Effector memory CD4-positive, alpha-beta T cell (primary cell): ENCODE results near the gene RANBP17.
"Not testable (repeated sequence)": the region's sequence is repeated elsewhere in the genome, so short reads cannot be mapped to it uniquely, and the experiment has no call there.

Source experiments
- DNase-seq, 3 donors: peaks; one replicate each; pipeline ENCODE4 v3.0.0-alpha.2; 2020
- H3K27ac ChIP-seq: 2 replicates; pipeline ENCODE4 v1.7.0; 2013; ENCODE audit warnings: mild to moderate bottlenecking, low read length, moderate library complexity; ENCODE audit not compliant: insufficient read depth, poor library complexity, severe bottlenecking
- H3K27me3 ChIP-seq: replicated peaks from 2 replicates; pipeline ENCODE4 v1.7.0; 2013; ENCODE audit warnings: mild to moderate bottlenecking, low read length; ENCODE audit not compliant: insufficient read depth, control insufficient read depth, poor library complexity, severe bottlenecking
- H3K36me3 ChIP-seq: 2 replicates; pipeline ENCODE4 v1.7.0; 2013; ENCODE audit warnings: mild to moderate bottlenecking, low read length, moderate library complexity; ENCODE audit not compliant: control insufficient read depth, insufficient read depth
- H3K4me1 ChIP-seq: 2 replicates; pipeline ENCODE4 v1.7.0; 2013; ENCODE audit warnings: low read length, mild to moderate bottlenecking; ENCODE audit not compliant: control insufficient read depth, insufficient read depth, poor library complexity, severe bottlenecking
- H3K4me3 ChIP-seq: 2 replicates; pipeline ENCODE4 v1.7.0; 2013; ENCODE audit warnings: low read length, low read depth, mild to moderate bottlenecking; ENCODE audit not compliant: insufficient read depth, poor library complexity, severe bottlenecking
- H3K9me3 ChIP-seq: 2 replicates; pipeline ENCODE4 v1.7.0; 2013; ENCODE audit warnings: mild to moderate bottlenecking, low read length, moderate library complexity; ENCODE audit not compliant: control insufficient read depth

RANBP17 gene

DNA sequence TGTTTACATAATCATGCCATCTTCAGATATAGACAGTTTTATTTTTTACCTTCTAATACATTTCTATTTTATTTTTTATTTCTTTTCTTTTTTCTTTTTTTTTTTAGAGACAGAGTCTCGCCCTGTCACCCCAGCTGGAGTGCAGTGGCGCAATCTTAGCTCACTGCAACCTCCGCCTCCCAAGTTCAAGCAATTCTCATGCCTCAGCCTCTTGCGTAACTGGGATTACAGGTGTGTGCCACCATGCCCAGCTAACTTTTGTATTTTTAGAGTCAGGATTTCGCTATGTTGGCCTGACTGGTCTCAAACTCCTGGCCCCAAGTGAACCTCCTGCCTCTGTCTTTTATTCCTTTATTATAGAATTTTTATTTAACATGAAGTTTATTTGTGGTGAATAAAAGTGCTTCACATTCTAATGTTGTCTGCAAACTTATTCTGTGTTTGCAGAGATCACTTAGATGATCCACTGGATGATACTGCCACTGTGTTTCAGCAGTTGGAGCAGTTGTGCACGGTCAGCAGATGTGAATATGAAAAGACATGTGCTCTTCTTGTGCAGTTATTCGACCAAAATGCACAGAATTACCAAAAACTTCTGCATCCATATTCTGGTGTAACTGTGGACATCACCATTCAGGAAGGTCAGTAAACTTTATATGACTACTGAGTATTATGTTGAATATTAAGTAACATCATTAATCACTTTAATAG is 62.2 kb downstream of the RANBP17 start:
- no peak for DNase-seq
- Histone ChIP-seq H3K4me1 (no peaks in the 10 kb centered on the region), H3K9me3 (no peaks in the 10 kb centered on the region), H3K36me3 (no peaks in the 10 kb centered on the region), H3K4me3 (no peak overlapping the region), H3K27ac (no peak overlapping the region), H3K27me3 (no peaks in the 10 kb centered on the region)

DNA sequence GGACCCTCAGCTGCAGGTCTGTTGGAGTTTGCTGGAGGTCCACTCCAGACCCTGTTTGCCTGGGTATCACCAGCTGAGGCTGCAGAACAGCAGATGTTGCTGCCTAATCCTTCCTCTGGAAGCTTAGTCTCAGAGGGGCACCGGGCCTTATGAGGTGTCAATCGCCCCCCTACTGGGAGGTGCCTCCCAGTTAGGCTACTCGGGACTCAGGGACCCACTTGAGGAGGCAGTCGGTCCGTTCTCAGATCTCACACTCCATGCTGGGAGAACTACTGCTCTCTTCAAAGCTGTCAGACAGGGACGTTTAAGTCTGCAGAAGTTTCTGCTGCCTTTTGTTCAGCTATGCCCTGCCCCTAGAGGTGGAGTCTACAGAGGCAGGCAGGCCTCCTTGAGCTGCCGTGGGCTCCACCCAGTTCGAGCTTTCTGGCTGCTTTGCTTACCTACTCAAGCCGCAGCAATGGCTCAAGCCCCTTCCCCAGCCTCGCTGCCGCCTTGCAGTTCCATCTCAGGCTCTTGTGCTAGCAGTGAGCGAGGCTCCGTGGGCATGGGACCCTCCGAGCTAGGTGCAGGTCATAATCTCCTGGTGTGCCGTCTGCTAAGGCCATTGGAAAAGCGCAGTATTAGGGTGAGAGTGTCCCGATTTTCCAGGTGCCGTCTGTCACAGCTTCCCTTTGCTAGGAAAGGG is 73.9 kb downstream of the RANBP17 start:
- not testable (repeated sequence) for H3K27me3 ChIP-seq, H3K36me3 ChIP-seq, H3K4me1 ChIP-seq, H3K9me3 ChIP-seq, DNase-seq, H3K4me3 ChIP-seq, H3K27ac ChIP-seq

DNA sequence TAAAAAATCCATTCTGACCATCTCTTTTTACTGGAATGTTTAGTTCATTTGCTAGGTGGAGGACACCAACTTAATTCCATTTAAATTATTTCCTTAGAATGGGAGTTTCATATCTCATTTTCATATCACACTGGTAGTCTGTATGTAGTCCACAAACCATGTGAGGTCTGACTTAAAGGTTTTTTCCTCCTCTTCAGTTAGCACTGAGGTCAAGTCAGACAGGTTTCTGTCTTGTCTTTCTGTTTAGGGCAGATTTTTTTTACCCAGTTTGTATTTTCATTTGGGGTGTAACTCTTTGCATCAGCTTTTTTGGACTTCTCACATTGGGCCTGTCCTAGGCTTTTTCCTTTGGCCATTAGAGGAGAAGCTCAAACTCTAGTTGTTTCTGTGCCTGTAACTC is 75.3 kb downstream of the RANBP17 start:
- no peaks in the 10 kb centered on the region for H3K9me3 ChIP-seq
- no peaks in the 10 kb centered on the region for H3K36me3 ChIP-seq
- H3K4me1 ChIP-seq = no peaks in the 10 kb centered on the region
- H3K4me3 ChIP-seq = no peak overlapping the region
- H3K27me3 ChIP-seq = no peaks in the 10 kb centered on the region
- H3K27ac ChIP-seq = no peak overlapping the region
- DNase-seq = no peak

DNA sequence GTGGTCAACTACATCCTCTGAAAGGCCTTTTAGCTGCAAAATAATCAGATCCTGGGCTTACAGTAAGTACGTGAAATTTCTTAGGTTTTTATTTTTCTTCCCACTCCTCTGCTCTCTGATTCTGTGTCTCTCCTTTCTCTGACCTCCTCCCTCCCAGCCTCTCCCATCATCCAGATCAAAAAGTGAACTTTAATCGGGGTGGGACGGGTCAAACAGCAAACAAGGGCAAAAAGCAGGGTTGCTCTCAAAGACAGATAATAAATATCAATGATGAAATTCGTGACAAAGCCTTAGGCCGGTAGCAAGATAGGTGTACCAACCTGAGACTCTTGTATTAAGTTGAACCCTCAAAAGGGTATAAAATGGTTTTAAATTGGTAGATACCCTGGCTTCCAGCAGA is 76.1 kb downstream of the RANBP17 start:
- Histone ChIP-seq H3K27me3 (no peaks in the 10 kb centered on the region), H3K27ac (no peak overlapping the region), H3K36me3 (no peaks in the 10 kb centered on the region), H3K4me1 (no peaks in the 10 kb centered on the region), H3K4me3 (no peak overlapping the region), H3K9me3 (no peaks in the 10 kb centered on the region)
- DNase-seq = no peak

DNA sequence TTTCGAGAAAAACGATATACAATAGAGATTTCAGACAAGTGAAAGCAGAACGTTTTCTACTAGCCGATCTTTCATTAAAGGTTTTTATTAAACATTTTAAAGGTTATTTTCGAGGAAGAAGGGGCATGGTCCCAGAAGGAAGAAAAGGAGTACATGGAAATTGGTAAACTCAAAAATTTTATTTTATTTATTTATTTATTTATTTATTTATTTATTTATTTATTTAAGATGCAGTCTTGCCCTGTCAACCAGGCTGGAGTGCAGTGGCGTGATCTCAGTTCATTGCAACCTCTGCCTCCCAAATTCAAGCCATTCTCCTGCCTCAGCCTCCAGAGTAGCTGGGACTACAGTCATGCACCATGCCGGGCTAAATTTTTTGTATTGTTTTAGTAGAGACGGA is 77.4 kb downstream of the RANBP17 start:
- Histone ChIP-seq H3K4me1 (no peaks in the 10 kb centered on the region), H3K27me3 (no peaks in the 10 kb centered on the region), H3K36me3 (no peaks in the 10 kb centered on the region), H3K9me3 (no peaks in the 10 kb centered on the region), H3K4me3 (no peak overlapping the region), H3K27ac (no peak overlapping the region)
- DNase-seq = no peak

DNA sequence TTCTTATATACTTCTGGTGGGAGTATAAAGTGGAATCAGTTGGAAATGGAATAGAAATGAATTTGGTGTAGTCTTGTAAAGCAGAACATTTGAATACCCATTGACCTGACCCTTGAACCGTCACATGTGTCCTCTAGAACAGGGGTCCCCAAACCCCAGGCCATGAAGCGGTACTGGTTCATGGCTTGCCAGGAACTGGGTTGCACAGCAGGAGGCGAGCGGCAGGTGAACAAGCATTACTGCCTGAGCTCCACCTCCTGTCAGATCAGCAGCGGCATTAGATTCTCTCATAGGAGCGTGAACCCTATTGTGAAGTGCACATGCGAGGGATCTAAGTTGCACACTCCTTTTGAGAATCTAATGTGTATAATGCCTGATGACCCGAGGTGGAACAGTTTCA is 80.0 kb downstream of the RANBP17 start:
- Histone ChIP-seq H3K36me3 (no peaks in the 10 kb centered on the region), H3K27ac (no peak overlapping the region), H3K9me3 (no peaks in the 10 kb centered on the region), H3K4me3 (no peak overlapping the region), H3K4me1 (no peaks in the 10 kb centered on the region), H3K27me3 (no peaks in the 10 kb centered on the region)
- no peak for DNase-seq

DNA sequence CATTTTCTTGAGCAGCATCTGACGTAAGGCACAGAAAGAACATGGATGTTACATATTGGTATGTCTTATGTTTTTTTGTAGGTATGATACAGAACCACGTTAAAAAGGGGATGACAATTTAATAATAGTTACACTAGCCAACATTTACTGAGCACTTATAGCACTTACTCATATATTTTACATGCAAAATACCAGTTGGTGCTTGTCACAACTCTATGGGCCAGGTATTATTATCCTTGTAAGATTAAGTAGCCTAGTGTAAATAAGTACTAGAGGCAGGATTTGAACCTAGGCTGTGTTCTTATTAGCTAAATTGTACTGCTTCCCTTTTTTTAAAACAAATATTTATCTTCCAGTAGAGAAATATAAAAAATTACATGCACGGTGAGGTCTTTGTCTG is 83.5 kb downstream of the RANBP17 start:
- no peaks in the 10 kb centered on the region for H3K4me1 ChIP-seq
- no peak for DNase-seq

DNA sequence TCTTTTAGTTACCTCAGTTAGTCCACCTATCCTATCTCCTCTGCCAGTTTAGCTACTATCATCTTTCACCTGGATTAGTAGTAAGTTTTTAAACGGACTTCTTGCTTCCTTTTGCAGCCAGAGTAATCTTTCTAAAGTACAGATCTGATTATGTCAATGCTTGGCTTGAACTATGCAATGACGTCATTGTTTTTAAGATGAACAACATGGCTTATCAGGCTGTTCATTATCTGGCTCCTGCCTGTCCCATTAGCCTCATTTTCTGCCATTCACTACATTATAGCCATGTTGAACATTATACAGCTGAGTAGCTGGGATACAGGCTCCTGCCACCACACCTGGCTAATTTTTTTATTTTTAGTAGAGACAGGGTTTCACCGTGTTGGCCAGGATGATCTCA is 98.7 kb downstream of the RANBP17 start:
- DNase-seq = no peak
- no peaks in the 10 kb centered on the region for H3K9me3 ChIP-seq
- no peak overlapping the region for H3K27ac ChIP-seq
- no peaks in the 10 kb centered on the region for H3K36me3 ChIP-seq
- no peak overlapping the region for H3K4me3 ChIP-seq
- H3K4me1 ChIP-seq = no peaks in the 10 kb centered on the region
- H3K27me3 ChIP-seq = no peaks in the 10 kb centered on the region

More for the DNA sequence above, 83.5 kb downstream of the RANBP17 start:
- no peaks in the 10 kb centered on the region for H3K27me3 ChIP-seq
- H3K36me3 ChIP-seq = no peaks in the 10 kb centered on the region
- no peaks in the 10 kb centered on the region for H3K9me3 ChIP-seq
- H3K4me3 ChIP-seq = no peak overlapping the region
- H3K27ac ChIP-seq = no peak overlapping the region

DNA sequence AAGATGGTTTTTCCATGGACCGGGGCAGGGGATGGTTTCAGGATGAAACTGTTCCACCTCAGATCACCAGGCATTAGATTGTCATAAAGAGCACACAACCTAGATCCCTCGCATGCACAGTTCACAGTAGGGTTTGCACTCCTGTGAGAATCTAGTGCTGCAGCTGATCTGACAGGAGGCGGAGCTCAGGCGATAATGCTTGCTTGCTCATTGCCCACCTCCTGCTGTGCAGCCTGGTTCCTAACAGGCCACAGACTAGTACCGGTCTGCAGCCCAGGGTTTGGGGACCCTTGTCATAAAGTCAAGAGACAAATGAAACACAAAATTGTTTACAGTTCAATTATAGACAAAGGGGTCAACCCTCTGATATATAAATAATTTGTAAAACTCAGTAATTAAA is 101.7 kb downstream of the RANBP17 start:
- no peaks in the 10 kb centered on the region for H3K36me3 ChIP-seq
- DNase-seq = no peak
- H3K27me3 ChIP-seq = no peaks in the 10 kb centered on the region
- H3K4me1 ChIP-seq = no peaks in the 10 kb centered on the region
- H3K4me3 ChIP-seq = no peak overlapping the region
- H3K9me3 ChIP-seq = no peaks in the 10 kb centered on the region
- no peak overlapping the region for H3K27ac ChIP-seq

DNA sequence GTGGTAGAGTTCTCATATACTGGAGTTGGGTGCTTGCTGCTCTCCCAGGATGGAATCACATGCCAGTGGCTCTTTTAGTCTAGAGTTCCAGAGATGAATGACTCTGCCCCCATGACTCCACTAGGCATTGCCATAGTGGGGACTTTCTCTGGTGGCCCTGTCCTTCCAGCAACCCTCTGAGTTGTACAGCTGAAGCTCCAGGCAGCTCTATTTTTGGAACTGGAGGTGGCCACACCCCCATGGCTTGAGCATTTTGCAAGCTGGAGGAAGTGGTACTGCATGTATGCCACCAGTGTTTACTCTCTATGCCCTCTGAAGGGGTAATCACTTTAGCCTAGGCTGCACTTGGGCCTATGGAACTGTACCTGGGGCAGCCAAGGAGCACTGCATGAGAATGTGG is 112.6 kb downstream of the RANBP17 start:
- Histone ChIP-seq H3K4me3 (no peak overlapping the region), H3K4me1 (no peaks in the 10 kb centered on the region), H3K27me3 (no peaks in the 10 kb centered on the region), H3K9me3 (no peaks in the 10 kb centered on the region), H3K27ac (no peak overlapping the region), H3K36me3 (no peaks in the 10 kb centered on the region)
- no peak for DNase-seq
